Caco-2 (cell line): Measurements from ENCODE around the gene TSPAN14. TPM values are rescaled to one million over a fixed set of nuclear protein-coding genes. Genes with fewer than 3 reads are reported as not detected.

Experiments used
- BruUV-seq: library from RNA; stranded (reverse); fragments of 400-500 nt; replicated peaks from 2 replicates; lab custom pipeline; 2021; lab: Mats Ljungman, UMichigan
- CTCF ChIA-PET: fragments of 300-600 bp; sonication (Branson Sonifier 250); formaldehyde crosslinking; loops from one replicate; lab custom pipeline; 2022; ENCODE audit warnings: antibody characterized with exemption; lab: Charles Lee
- POLR2A ChIA-PET: fragments of 300-600 bp; sonication (Branson Sonifier 250); formaldehyde crosslinking; loops from one replicate; lab custom pipeline; 2022; ENCODE audit warnings: antibody characterized with exemption; lab: Charles Lee
- DNase-seq, 2 experiments: peaks; one replicate each; pipeline versions ENCODE4 v3.0.0 to v3.0.0-alpha.2; 2020 to 2022
- H3K27me3 ChIP-seq: replicated peaks from 2 replicates; pipeline ENCODE4 v1.6.0; 2011; ENCODE audit warnings: low read length; ENCODE audit not compliant: control insufficient read depth, insufficient read depth
- H3K36me3 ChIP-seq: 2 replicates; pipeline ENCODE4 v1.5.1; 2011; ENCODE audit warnings: low read length; ENCODE audit not compliant: control insufficient read depth, insufficient read depth
- H3K4me1 ChIP-seq: fragments of 250-450 bp; sonication (Bioruptor Pico); 2 replicates; pipeline ENCODE4 v1.5.1; 2020; ENCODE audit warnings: mild to moderate bottlenecking
- H3K4me3 ChIP-seq: 2 replicates; pipeline ENCODE4 v1.5.1; 2011; ENCODE audit warnings: low read depth, mild to moderate bottlenecking, control low read depth, low read length
- H3K9me3 ChIP-seq: fragments of 250-450 bp; sonication (Bioruptor Pico); 2 replicates; pipeline ENCODE4 v1.5.1; 2020; ENCODE audit warnings: mild to moderate bottlenecking, moderate library complexity
- H3K27ac Mint-ChIP-seq: one replicate; pipeline ENCODE4 v1.8.0; 2022; ENCODE audit warnings: mixed read lengths; ENCODE audit not compliant: unreplicated experiment
- H3K27me3 Mint-ChIP-seq: one replicate; pipeline ENCODE4 v1.8.0; 2022; ENCODE audit warnings: mixed read lengths; ENCODE audit not compliant: insufficient read depth, unreplicated experiment
- H3K36me3 Mint-ChIP-seq: one replicate; pipeline ENCODE4 v1.8.0; 2022; ENCODE audit warnings: mild to moderate bottlenecking, mixed read lengths; ENCODE audit not compliant: insufficient read depth, unreplicated experiment
- H3K4me1 Mint-ChIP-seq: one replicate; pipeline ENCODE4 v1.8.0; 2022; ENCODE audit warnings: low read depth, mixed read lengths; ENCODE audit not compliant: unreplicated experiment
- H3K4me3 Mint-ChIP-seq: one replicate; pipeline ENCODE4 v1.8.0; 2022; ENCODE audit warnings: mild to moderate bottlenecking, moderate library complexity, mixed read lengths; ENCODE audit not compliant: unreplicated experiment
- H3K9me3 Mint-ChIP-seq: one replicate; pipeline ENCODE4 v1.8.0; 2022; ENCODE audit warnings: mixed read lengths; ENCODE audit not compliant: unreplicated experiment
- intact Hi-C: fragments of 100-400 bp; cut with micrococcal nuclease; formaldehyde crosslinking; loops from one replicate; pipeline ENCODE4 v1.10.0; 2022; ENCODE audit not compliant: unreplicated experiment
- total RNA-seq: library from RNA; stranded (reverse); gene quantifications from 2 replicates; pipeline ENCODE4 v1.2.3, GENCODE V29; 2022
- TF ChIP-seq, protein P1 (sequence below), 2 experiments: fragments of 200-600 bp in 1 of 2; IDR thresholded peaks; 1 replicate in 1 of 2; 2 replicates in 1 of 2; pipeline versions ENCODE4 v1.5.1 to v1.8.0; 2011 to 2022; ENCODE audit warnings: antibody characterized with exemption in 1 of 2, control low read depth in 1 of 2, inconsistent platforms in 1 of 2, low read depth in 1 of 2, low read length in 1 of 2, mild to moderate bottlenecking in 1 of 2, moderate library complexity in 1 of 2; ENCODE audit not compliant: insufficient read depth in 1 of 2, severe bottlenecking in 1 of 2, unreplicated experiment in 1 of 2

The TSPAN14 gene
- total RNA-seq, 1 experiment from 2014 or later = 140 TPM

DNA sequence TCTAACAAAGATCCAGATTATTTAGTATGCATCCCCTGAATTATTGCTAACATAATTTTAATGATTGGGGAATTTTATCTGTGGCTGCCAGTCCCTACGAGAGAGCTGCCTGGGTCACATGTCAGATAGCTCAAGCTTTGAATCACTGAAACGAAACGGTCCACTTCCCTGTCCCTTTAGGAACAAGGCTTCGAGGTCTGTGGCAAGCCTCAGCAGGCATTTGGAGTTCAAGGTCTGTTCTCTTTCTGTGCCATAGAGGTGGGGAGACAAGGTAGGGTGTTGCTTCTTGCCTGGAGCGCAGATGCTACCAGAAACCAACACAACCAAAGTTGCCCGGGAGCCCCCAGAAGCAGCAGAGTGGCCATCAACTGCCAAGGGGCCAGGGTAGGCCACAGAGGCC, 69.7 kb downstream of the TSPAN14 start:
- no peaks in the 10 kb centered on the region for H3K9me3 Mint-ChIP-seq
- H3K27ac Mint-ChIP-seq = peak overlapping the region; percentile 77

DNA sequence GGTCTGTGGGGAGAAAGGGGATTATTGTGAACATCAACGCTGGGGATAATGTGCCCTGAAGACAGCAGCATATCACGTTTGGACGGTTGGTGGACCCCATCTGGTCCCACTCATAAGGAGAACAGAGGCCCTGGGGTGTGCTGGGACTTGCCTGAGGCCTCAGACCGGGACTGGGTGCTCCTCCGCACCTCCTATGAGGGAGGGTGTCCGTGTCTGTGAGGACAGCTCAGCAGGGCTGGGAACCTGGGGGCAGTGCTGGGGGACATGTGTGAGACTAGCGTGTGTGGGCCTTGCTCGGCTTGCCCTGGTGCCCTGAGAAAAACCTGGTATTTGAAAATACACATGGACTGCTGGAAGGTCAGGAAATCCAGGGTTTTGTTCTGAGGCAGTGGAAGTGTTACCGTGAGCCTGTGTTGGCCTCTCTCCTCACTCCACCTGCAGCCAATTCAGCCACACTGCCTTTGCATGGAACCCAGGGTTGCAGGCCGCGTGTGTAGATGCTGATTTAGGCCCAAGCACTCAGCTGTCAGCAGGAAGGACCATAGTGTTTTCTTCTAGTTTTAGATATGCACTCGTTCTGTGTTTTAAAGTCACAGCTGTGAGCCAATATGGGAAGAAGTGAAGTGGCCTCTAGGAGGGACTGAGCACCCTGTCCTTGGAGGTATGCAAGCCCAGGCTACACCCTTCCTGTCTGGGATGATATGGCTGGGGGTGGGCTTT, 70.2 kb downstream of the TSPAN14 start:
- Histone ChIP-seq H3K4me3 (no peak overlapping the region), H3K4me1 (peaks cover 20% of the 10 kb centered on the region; the same call in 1 of the 2 replicates), H3K9me3 (no peaks in the 10 kb centered on the region), H3K36me3 (no peaks in the 10 kb centered on the region), H3K27me3 (no peaks in the 10 kb centered on the region)
- CTCF ChIA-PET = interaction anchor here (1.0 kb wide), 1 partner anchor 80 kb away, joined by 5 read pairs; no protein-coding TSS in a partner anchor
- Mint-ChIP-seq H3K4me1 (peaks cover 16% of the 10 kb centered on the region), H3K27ac (peak overlapping the region; percentile 77), H3K27me3 (no peaks in the 10 kb centered on the region), H3K4me3 (peak overlapping the region; percentile 19), H3K36me3 (peaks cover 82% of the 10 kb centered on the region), H3K9me3 (no peaks in the 10 kb centered on the region)
- POLR2A ChIA-PET = no interaction called here
- no peak for DNase-seq
- intact Hi-C loops = loop anchor here (1.0 kb wide), 1 partner anchor 12 kb away; no protein-coding TSS in a partner anchor
- TF ChIP-seq, protein P1, sequence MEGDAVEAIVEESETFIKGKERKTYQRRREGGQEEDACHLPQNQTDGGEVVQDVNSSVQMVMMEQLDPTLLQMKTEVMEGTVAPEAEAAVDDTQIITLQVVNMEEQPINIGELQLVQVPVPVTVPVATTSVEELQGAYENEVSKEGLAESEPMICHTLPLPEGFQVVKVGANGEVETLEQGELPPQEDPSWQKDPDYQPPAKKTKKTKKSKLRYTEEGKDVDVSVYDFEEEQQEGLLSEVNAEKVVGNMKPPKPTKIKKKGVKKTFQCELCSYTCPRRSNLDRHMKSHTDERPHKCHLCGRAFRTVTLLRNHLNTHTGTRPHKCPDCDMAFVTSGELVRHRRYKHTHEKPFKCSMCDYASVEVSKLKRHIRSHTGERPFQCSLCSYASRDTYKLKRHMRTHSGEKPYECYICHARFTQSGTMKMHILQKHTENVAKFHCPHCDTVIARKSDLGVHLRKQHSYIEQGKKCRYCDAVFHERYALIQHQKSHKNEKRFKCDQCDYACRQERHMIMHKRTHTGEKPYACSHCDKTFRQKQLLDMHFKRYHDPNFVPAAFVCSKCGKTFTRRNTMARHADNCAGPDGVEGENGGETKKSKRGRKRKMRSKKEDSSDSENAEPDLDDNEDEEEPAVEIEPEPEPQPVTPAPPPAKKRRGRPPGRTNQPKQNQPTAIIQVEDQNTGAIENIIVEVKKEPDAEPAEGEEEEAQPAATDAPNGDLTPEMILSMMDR (IDR thresholded peaks at IDR 0.05; ENCODE audit: insufficient read depth in 1 of 2, low read depth in 1 of 2, low read length in 1 of 2, severe bottlenecking in 1 of 2, unreplicated experiment in 1 of 2) = no peak
- BruUV-seq = no TSS peak

More for the DNA sequence above, 69.7 kb downstream of the TSPAN14 start:
- peak overlapping the region; percentile 19 for H3K4me3 Mint-ChIP-seq
- peaks cover 84% of the 10 kb centered on the region for H3K36me3 Mint-ChIP-seq
- intact Hi-C loops = loop anchor here (1.0 kb wide), 1 partner anchor 13 kb away; no protein-coding TSS in a partner anchor
- no peak for DNase-seq
- Histone ChIP-seq H3K9me3 (no peaks in the 10 kb centered on the region), H3K27me3 (no peaks in the 10 kb centered on the region), H3K4me3 (no peak overlapping the region), H3K36me3 (peaks cover 2% of the 10 kb centered on the region; the same call in 1 of the 2 replicates), H3K4me1 (peaks cover 20% of the 10 kb centered on the region; the same call in 1 of the 2 replicates)
- H3K4me1 Mint-ChIP-seq = peaks cover 16% of the 10 kb centered on the region
- H3K27me3 Mint-ChIP-seq = no peaks in the 10 kb centered on the region
- TF ChIP-seq, protein P1 (IDR thresholded peaks at IDR 0.05; ENCODE audit: insufficient read depth in 1 of 2, low read depth in 1 of 2, low read length in 1 of 2, severe bottlenecking in 1 of 2, unreplicated experiment in 1 of 2) = no peak
- POLR2A ChIA-PET = no interaction called here
- no TSS peak for BruUV-seq
- CTCF ChIA-PET = interaction anchor here (0.6 kb wide), 1 partner anchor 76 kb away, joined by 4 read pairs; no protein-coding TSS in a partner anchor

DNA sequence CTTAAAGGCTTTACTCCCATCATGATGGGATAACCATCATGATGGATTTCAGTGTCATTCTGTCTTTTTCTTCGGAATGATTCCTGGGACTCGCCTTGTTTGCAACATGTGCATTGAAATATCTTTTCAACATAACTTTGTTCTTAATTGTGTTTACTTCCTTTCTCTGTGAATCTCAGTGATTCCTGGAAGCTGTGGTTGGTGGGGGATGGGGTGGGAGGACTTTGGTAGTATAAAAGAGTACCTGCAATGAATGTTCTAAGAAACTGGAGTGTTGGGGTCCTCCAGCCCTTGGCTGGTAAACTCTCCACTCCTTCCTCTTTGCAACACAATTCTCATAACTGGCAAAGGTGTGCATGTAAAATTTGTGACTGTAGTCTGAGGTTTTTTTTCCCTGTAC, 72.1 kb downstream of the TSPAN14 start:
- Histone ChIP-seq H3K4me1 (peaks cover 20% of the 10 kb centered on the region; the same call in 1 of the 2 replicates), H3K9me3 (no peaks in the 10 kb centered on the region), H3K4me3 (no peak overlapping the region), H3K27me3 (no peaks in the 10 kb centered on the region), H3K36me3 (no peaks in the 10 kb centered on the region)
- H3K27me3 Mint-ChIP-seq = no peaks in the 10 kb centered on the region
- peak overlapping the region; percentile 3 for H3K27ac Mint-ChIP-seq
- peaks cover 67% of the 10 kb centered on the region for H3K36me3 Mint-ChIP-seq
- POLR2A ChIA-PET = no interaction called here
- H3K4me3 Mint-ChIP-seq = no peak overlapping the region
- no TSS peak for BruUV-seq
- TF ChIP-seq, protein P1 (IDR thresholded peaks at IDR 0.05; ENCODE audit: insufficient read depth in 1 of 2, low read depth in 1 of 2, low read length in 1 of 2, severe bottlenecking in 1 of 2, unreplicated experiment in 1 of 2) = no peak
- no peak for DNase-seq
- intact Hi-C loops = loop anchor here (2.0 kb wide), 1 partner anchor 19 kb away; no protein-coding TSS in a partner anchor
- peaks cover 10% of the 10 kb centered on the region for H3K4me1 Mint-ChIP-seq
- no peaks in the 10 kb centered on the region for H3K9me3 Mint-ChIP-seq
- CTCF ChIA-PET = no interaction called here
